Choroid plexus epithelial cell (primary cell): ENCODE measurements around the gene CLDN20.

Experiments
- DNase-seq: peaks from one replicate; pipeline ENCODE4 v3.0.0-alpha.2; 2010; ENCODE audit warnings: low read depth
- H3K4me3 ChIP-seq: 2 replicates; pipeline ENCODE4 v1.5.1; 2011; ENCODE audit warnings: low read depth, mild to moderate bottlenecking, control low read depth, low read length, moderate library complexity
- TF ChIP-seq, protein P1 (sequence below): conservative IDR thresholded peaks from 2 replicates; pipeline ENCODE4 v1.5.1; 2011; ENCODE audit warnings: low read depth, mild to moderate bottlenecking, control low read depth, inconsistent platforms, low read length, moderate library complexity

CLDN20 gene

DNA sequence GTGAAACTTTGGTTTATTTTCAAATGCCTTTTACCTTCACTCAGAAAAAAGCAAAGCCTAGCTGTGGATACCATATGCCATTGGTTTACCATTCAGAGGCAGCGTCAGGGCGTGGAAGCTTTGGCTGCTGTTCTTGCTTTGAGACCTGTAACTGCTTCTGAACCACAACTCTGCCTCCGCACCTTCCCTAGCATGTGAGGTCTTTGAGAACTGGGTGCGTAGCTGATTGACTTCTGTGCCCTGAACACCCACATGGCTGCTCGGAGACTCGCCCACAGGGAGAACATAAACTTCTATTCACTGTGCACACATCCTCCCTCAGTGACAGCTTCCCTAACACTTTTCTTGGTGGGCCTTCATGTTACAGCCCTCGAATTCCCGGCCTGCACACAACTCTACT, 11.2 kb upstream of the CLDN20 start:
- no peak for DNase-seq
- no peak overlapping the region for H3K4me3 ChIP-seq
- TF ChIP-seq, protein P1, sequence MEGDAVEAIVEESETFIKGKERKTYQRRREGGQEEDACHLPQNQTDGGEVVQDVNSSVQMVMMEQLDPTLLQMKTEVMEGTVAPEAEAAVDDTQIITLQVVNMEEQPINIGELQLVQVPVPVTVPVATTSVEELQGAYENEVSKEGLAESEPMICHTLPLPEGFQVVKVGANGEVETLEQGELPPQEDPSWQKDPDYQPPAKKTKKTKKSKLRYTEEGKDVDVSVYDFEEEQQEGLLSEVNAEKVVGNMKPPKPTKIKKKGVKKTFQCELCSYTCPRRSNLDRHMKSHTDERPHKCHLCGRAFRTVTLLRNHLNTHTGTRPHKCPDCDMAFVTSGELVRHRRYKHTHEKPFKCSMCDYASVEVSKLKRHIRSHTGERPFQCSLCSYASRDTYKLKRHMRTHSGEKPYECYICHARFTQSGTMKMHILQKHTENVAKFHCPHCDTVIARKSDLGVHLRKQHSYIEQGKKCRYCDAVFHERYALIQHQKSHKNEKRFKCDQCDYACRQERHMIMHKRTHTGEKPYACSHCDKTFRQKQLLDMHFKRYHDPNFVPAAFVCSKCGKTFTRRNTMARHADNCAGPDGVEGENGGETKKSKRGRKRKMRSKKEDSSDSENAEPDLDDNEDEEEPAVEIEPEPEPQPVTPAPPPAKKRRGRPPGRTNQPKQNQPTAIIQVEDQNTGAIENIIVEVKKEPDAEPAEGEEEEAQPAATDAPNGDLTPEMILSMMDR, result no peak

DNA sequence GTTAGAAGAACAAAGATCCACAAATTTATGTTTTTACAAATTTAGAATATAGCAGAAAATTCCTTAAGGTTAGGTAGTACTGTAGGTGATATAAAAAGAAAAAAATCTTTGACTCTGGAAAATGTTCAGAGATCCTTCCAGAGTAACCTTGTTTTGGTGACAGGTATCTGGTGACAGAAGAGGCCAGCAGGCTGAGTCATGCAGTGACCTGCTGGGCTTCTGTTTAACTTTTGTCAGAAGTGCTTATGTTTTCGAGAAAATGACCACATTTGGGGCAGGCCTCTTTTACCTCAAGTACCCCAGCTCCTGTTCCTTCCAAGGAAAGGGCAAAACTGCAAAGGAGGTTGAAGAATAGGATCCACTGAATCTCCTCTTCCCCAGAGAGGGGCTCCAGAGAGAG, 10.5 kb upstream of the CLDN20 start:
- TF ChIP-seq, protein P1, result no peak
- H3K4me3 ChIP-seq, result no peak overlapping the region
- no peak for DNase-seq

DNA sequence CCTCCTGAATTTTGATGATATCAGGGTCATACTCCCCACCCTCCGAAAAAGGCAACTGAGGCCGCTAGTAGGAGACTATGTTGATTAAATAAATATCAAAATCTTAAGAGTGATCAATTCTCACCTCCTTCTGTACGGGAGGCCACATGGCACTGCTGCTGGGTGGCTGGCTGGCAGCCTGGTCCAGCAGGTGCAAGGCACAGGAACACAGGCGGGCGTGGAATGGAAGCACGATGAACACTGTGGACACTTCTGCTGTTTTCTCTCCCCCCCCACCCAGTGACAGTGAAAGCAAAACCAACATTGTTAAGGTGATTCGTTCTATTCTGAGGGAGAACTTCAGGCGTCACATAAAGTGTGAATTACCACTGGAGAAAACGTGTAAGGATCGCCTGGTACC, 9.7 kb upstream of the CLDN20 start:
- no peak overlapping the region for H3K4me3 ChIP-seq
- DNase-seq, result no peak
- TF ChIP-seq, protein P1, result no peak

DNA sequence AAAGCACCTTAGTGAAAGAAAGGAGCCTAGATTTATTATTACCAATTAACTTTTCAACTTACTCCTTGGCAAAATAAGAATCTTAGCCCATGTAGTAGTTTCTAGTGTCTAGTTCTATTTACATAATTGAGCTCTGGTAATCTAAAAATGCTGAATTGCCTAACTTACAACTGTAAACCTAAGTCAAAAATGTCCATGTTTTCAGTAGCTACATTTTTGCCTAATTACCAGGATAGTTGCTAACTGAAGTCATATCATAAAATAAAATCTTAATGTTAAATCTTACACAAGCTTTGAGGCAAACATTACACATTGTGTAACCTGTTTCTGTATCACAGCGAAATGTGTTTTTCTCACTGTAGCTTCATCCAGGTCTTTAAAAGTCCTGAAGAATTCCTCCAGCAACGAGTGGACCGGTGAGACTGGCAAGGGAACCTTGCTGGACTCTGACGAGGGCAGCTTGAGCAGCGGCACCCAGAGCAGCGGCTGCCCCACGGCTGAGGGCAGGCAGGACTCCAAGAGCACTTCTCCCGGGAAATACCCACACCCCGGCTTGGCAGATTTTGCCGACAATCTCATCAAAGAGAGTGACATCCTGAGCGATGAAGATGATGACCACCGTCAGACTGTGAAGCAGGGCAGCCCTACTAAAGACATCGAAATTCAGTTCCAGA, 7.6 kb upstream of the CLDN20 start:
- TF ChIP-seq, protein P1, result no peak
- DNase-seq, result no peak
- no peak overlapping the region for H3K4me3 ChIP-seq

DNA sequence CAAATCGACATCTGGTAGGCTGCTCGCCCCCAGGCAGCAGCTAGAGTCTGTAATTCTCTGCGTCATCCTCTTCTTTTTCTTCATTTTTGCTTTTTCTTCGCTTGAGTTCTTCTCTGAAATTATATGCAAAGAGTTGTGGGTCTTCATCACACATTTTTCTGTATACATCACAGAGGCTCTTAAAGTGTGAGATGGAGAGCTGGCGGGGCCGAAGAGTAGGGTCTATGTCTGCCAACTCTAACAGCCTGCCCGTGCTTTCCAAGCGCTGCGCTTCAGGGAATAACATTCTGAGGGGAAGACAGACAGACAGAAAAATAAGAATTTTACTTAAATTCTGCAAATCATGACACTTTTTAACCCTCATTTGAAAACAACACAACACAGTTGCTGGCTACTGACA, 6.0 kb upstream of the CLDN20 start:
- DNase-seq, result no peak

DNA sequence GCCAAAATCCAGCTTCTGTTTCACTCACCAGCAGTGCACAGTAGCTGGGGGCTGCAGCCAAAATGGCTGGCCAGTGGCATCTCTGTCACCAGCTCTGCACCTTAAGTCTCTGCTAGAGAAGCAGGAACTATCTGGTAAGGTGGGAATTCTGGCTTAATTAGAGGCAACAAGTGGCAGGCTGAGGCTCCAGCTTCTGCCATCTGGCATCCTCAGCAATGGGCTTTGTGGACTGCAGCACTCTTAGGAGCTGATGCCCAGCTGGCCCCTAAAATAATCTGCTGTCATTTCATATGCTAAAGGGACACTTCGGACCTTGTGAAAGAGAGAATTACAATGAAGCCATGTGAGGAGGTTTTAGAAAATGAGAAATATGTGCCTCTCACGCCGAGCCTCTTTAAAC, 4.6 kb upstream of the CLDN20 start:
- DNase-seq, result no peak
- no peak overlapping the region for H3K4me3 ChIP-seq
- TF ChIP-seq, protein P1, result no peak

More for the DNA sequence above, 6.0 kb upstream of the CLDN20 start:
- TF ChIP-seq, protein P1, result no peak
- H3K4me3 ChIP-seq, result no peak overlapping the region

DNA sequence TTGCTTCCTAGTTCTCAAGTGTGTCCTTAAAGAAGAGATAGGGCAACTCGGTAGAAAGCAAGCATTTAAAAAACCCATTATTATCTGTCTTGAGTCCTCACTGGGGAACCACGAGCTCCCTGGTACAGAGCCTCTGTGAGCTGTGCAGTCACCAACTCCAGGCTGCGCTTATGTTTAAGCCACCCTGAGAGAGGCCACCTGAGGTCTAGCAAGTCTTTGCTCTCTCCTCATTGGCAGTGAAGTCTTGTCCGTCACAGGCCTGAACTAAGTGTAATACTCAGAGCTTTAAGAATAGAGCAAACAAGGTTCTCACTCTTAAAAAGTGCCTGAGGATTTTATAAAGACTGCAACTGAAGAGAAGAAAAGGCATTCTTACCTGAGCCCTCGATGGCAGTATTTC, 3.9 kb upstream of the CLDN20 start:
- no peak for DNase-seq
- TF ChIP-seq, protein P1, result no peak
- no peak overlapping the region for H3K4me3 ChIP-seq
